C4-2B (cell line): ENCODE measurements around the gene INPP4B.

ENCODE experiments used
- ZFX ChIP-seq: fragments of 450-650 bp; IDR thresholded peaks from 2 replicates; pipeline ENCODE4 v1.6.1; 2017
- TF ChIP-seq, protein P1 (sequence below): fragments of 450-650 bp; conservative IDR thresholded peaks from 2 replicates; pipeline ENCODE4 v1.5.1; 2017; ENCODE audit warnings: mild to moderate bottlenecking

DNA sequence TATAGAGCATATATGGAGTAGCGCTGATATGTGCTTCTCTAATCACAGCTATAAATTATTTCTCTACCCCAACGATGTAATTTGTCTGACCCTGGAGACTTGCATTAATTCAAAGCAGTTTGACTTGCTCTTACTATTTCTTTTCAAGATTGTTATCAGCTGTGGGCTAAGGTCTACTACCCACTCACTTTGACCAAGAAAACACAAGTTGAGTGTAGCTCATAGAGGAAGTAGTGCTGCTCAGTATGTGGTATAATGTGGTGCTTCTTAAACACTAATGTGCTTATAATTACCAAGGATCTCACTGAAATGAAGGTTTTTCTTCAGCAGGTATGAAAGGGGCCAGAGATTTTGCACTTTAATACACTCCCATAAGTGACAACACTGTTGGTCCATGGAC is 70.1 kb downstream of the INPP4B start:
- TF ChIP-seq, protein P1, sequence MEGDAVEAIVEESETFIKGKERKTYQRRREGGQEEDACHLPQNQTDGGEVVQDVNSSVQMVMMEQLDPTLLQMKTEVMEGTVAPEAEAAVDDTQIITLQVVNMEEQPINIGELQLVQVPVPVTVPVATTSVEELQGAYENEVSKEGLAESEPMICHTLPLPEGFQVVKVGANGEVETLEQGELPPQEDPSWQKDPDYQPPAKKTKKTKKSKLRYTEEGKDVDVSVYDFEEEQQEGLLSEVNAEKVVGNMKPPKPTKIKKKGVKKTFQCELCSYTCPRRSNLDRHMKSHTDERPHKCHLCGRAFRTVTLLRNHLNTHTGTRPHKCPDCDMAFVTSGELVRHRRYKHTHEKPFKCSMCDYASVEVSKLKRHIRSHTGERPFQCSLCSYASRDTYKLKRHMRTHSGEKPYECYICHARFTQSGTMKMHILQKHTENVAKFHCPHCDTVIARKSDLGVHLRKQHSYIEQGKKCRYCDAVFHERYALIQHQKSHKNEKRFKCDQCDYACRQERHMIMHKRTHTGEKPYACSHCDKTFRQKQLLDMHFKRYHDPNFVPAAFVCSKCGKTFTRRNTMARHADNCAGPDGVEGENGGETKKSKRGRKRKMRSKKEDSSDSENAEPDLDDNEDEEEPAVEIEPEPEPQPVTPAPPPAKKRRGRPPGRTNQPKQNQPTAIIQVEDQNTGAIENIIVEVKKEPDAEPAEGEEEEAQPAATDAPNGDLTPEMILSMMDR: no peak
- TF ChIP-seq ZFX: no peak
